OCI-LY3 (cell line): ENCODE results near the gene SPATC1L.

Source experiments
- CTCF ChIP-seq: fragments of 200-600, 300-600 bp; sonication (generic); IDR thresholded peaks from 2 replicates; pipeline ENCODE4 v1.5.1; 2014; ENCODE audit warnings: antibody characterized with exemption, low read length, low read depth
- EZH2phosphoT487 ChIP-seq: fragments of 200-600 bp; shearing (Covaris generic); IDR thresholded peaks from 2 replicates; pipeline ENCODE4 v1.6.1; 2018; ENCODE audit warnings: antibody characterized with exemption, mixed run types, low read depth

DNA sequence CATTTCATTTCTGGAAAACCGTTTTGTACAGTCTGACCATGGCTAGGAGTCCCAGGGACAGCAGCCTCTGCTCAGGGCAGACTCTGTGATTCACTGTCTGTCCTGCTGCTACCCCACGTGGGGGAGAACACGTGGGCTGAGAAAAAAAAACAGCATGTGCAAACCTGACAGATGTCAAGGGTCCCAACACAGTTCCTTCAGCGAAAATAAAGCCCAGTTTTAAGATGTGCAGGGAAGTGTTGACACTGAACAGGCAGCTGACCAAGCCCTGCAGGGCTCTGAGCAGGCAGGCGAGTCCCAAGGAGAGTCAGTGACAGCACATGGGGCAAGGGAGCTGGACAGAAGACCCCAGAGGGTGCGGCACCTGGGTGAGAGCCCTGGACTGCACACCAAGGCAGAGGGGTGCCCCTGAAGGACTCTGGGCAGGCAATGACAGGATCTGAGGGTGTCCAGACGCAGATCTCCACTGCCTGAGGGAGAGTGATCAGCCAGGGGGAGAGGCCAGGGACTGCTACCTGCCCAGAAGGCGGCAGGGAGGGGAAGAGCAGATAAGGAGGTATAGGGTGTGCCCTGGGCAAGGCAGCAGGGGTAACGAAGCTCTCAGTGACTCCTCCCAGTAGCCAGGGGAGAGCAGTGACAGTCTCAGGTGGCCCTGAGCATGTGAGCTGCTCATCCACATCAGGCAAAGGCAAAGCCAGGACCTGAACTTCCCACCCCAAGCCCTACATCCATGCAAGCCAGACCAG is 5.1 kb upstream of the SPATC1L start:
- TF ChIP-seq CTCF (no peak), EZH2phosphoT487 (no peak)
